K562 (cell line): ENCODE results near the gene THAP4.

Experiments used
- CHD1 ChIP-seq: fragments of 200-600 bp; sonication (generic); IDR thresholded peaks from one replicate; pipeline ENCODE4 v1.6.1; 2012; ENCODE audit warnings: mild to moderate bottlenecking, moderate library complexity, low read length, inconsistent platforms
- EZH2 ChIP-seq: IDR thresholded peaks from 2 replicates; pipeline ENCODE4 v1.6.1; 2012; ENCODE audit warnings: low read depth, mild to moderate bottlenecking, inconsistent platforms, low read length, borderline replicate concordance
- RFX5 ChIP-seq: IDR thresholded peaks from 2 replicates; pipeline ENCODE4 v1.6.1; 2011; ENCODE audit warnings: low read depth, mild to moderate bottlenecking, improper control_type of control experiment, low read length
- TCF7 ChIP-seq: sonication (generic); IDR thresholded peaks from 2 replicates; pipeline ENCODE4 v1.6.1; 2016; ENCODE audit warnings: antibody characterized with exemption, borderline replicate concordance
- ZNF274 ChIP-seq: IDR thresholded peaks from 2 replicates; pipeline ENCODE4 v1.6.1; 2011; ENCODE audit warnings: low read depth, mild to moderate bottlenecking, low read length, moderate library complexity, borderline replicate concordance

DNA sequence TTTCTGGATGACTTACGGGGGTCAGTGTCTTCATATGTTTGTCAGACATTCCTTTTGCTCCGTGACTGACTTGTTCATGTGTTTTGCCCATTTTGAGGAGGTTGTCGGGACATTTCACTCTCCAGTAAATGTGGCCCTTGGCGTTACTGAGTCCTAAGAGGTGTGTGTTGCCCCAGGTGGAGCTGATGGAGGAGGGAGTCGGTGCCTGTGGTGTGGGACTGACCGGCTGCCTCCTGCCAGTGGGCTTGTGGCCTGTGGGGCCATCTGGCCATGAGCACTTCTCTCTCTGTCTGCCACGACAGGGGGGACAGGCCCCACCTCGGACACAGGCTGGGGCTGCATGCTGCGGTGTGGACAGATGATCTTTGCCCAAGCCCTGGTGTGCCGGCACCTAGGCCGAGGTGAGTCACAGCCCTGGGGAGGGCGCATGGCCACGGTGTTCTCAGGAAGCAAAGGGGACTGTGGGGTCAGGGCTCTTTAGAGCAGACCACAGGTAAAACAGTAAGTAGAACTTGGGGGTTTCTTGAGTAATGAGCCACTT lies 16.3 kb upstream of the THAP4 start:
- TF ChIP-seq TCF7 (no peak), EZH2 (no peak), CHD1 (no peak), ZNF274 (no peak), RFX5 (no peak)
